IMR-90 (cell line): ENCODE results near the gene GLIS1. TPM values are rescaled to one million over a fixed set of nuclear protein-coding genes. Genes with fewer than 3 reads are reported as not detected.

Experiments used
- ATAC-seq: fragments of 200-7000 bp; cut with Tn5 transposase; 2 replicates; pipeline ENCODE4 v1.9.1; 2020; ENCODE audit warnings: low read depth, mild to moderate bottlenecking, moderate library complexity
- BruUV-seq: library from RNA; stranded (reverse); fragments of 400-500 nt; replicated peaks from 2 replicates; lab custom pipeline; 2021; lab: Mats Ljungman, UMichigan
- CTCF ChIA-PET: fragments of 300-600 bp; formaldehyde crosslinking; extraction: SDS; loops from one replicate; lab custom pipeline; 2021; ENCODE audit warnings: antibody characterized with exemption; lab: Yijun Ruan, JAX
- POLR2A ChIA-PET: fragments of 300-600 bp; sonication (Branson Sonifier 250); formaldehyde crosslinking; loops from one replicate; lab custom pipeline; 2022; ENCODE audit warnings: antibody characterized with exemption; ENCODE audit not compliant: unreplicated experiment; lab: Charles Lee
- DNase-seq: peaks from one replicate; pipeline ENCODE4 v3.0.0; 2013
- H2AFZ ChIP-seq: replicated peaks from 2 replicates; pipeline ENCODE3; 2013; ENCODE audit warnings: low read length, mild to moderate bottlenecking; ENCODE audit not compliant: poor library complexity
- H2AK5ac ChIP-seq: 2 replicates; pipeline ENCODE4 v1.6.1; 2013; ENCODE audit warnings: low read depth, low read length, inconsistent platforms
- H2AK9ac ChIP-seq: replicated peaks from 2 replicates; pipeline ENCODE3; 2013; ENCODE audit warnings: mild to moderate bottlenecking, low read depth, low read length, moderate library complexity; ENCODE audit not compliant: poor library complexity
- H2BK120ac ChIP-seq: 2 replicates; pipeline ENCODE4 v1.6.1; 2013; ENCODE audit warnings: low read depth, low read length, inconsistent platforms
- H2BK15ac ChIP-seq: 3 replicates; pipeline ENCODE4 v1.6.1; 2013; ENCODE audit warnings: low read depth, low read length, inconsistent platforms
- H2BK20ac ChIP-seq: 2 replicates; pipeline ENCODE4 v1.6.1; 2013; ENCODE audit warnings: low read depth, mild to moderate bottlenecking, inconsistent platforms, low read length, moderate library complexity
- H2BK5ac ChIP-seq: 2 replicates; pipeline ENCODE4 v1.6.1; 2013; ENCODE audit warnings: mild to moderate bottlenecking, low read depth, low read length, inconsistent platforms; ENCODE audit not compliant: poor library complexity, severe bottlenecking
- H3K14ac ChIP-seq: replicated peaks from 2 replicates; pipeline ENCODE4 v1.6.1; 2013; ENCODE audit warnings: low read depth, low read length, inconsistent platforms
- H3K18ac ChIP-seq: 2 replicates; pipeline ENCODE4 v1.6.1; 2013; ENCODE audit warnings: low read depth, low read length, control low read depth
- H3K23ac ChIP-seq: 2 replicates; pipeline ENCODE4 v1.6.1; 2013; ENCODE audit warnings: low read depth, low read length, inconsistent platforms
- H3K27ac ChIP-seq: 2 replicates; pipeline ENCODE4 v1.5.1; 2013; ENCODE audit warnings: mild to moderate bottlenecking, control low read depth, low read length; ENCODE audit not compliant: insufficient read depth
- H3K27me3 ChIP-seq: 2 replicates; pipeline ENCODE4 v1.6.1; 2013; ENCODE audit warnings: low read length; ENCODE audit not compliant: control insufficient read depth, insufficient read depth
- H3K36me3 ChIP-seq: 2 replicates; pipeline ENCODE4 v1.6.1; 2013; ENCODE audit warnings: low read length, mixed read lengths; ENCODE audit not compliant: control insufficient read depth, insufficient read depth
- H3K4ac ChIP-seq: 2 replicates; pipeline ENCODE4 v1.6.1; 2013; ENCODE audit warnings: low read depth, low read length, inconsistent platforms
- H3K4me1 ChIP-seq: 2 replicates; pipeline ENCODE4 v1.6.1; 2013; ENCODE audit warnings: low read length, mixed read lengths; ENCODE audit not compliant: control insufficient read depth, insufficient read depth
- H3K4me2 ChIP-seq: 2 replicates; pipeline ENCODE4 v1.6.1; 2013; ENCODE audit warnings: low read depth, mild to moderate bottlenecking, control low read depth, low read length, moderate library complexity
- H3K4me3 ChIP-seq: 2 replicates; pipeline ENCODE4 v1.5.1; 2013; ENCODE audit warnings: low read depth, mild to moderate bottlenecking, control low read depth, low read length, moderate library complexity; ENCODE audit not compliant: insufficient read depth
- H3K56ac ChIP-seq: 2 replicates; pipeline ENCODE4 v1.6.1; 2013; ENCODE audit warnings: low read length, inconsistent platforms; ENCODE audit not compliant: insufficient read depth; ENCODE audit errors: extremely low read depth
- H3K79me1 ChIP-seq, 2 experiments: 2 replicates each; pipeline ENCODE4 v1.6.1; 2013; ENCODE audit warnings: low read length in 2 of 2, inconsistent platforms in 1 of 2, low read depth in 1 of 2
- H3K9ac ChIP-seq: 2 replicates; pipeline ENCODE4 v1.6.1; 2013; ENCODE audit warnings: low read depth, low read length, control low read depth
- H3K9me1 ChIP-seq: 2 replicates; pipeline ENCODE4 v1.6.1; 2013; ENCODE audit warnings: low read length, inconsistent platforms; ENCODE audit not compliant: insufficient read depth
- H3K9me3 ChIP-seq: 2 replicates; pipeline ENCODE4 v1.6.1; 2013; ENCODE audit warnings: low read length; ENCODE audit not compliant: control insufficient read depth, insufficient read depth
- H4K20me1 ChIP-seq: 2 replicates; pipeline ENCODE4 v1.6.1; 2013; ENCODE audit warnings: low read length, inconsistent platforms; ENCODE audit not compliant: insufficient read depth
- H4K5ac ChIP-seq: 2 replicates; pipeline ENCODE4 v1.6.1; 2013; ENCODE audit warnings: mild to moderate bottlenecking, low read depth, low read length, control low read depth
- H4K8ac ChIP-seq, 2 experiments: 2 replicates each; pipeline ENCODE4 v1.6.1; 2013; ENCODE audit warnings: low read depth in 2 of 2, low read length in 2 of 2, control low read depth in 1 of 2, inconsistent platforms in 1 of 2
- H4K91ac ChIP-seq: 2 replicates; pipeline ENCODE4 v1.6.1; 2013; ENCODE audit warnings: low read depth, low read length, inconsistent platforms; ENCODE audit not compliant: insufficient read depth
- BHLHE40 ChIP-seq: fragments of 150-350 bp; IDR thresholded peaks from 2 replicates; pipeline ENCODE4 v1.6.1; 2016; ENCODE audit warnings: mild to moderate bottlenecking, low read depth, low read length
- CEBPB ChIP-seq: IDR thresholded peaks from 2 replicates; pipeline ENCODE4 v1.6.1; 2012; ENCODE audit warnings: low read depth, low read length, improper control_type of control experiment
- CHD1 ChIP-seq: IDR thresholded peaks from 2 replicates; pipeline ENCODE4 v1.6.1; 2012; ENCODE audit warnings: low read depth, low read length, improper control_type of control experiment
- FOS ChIP-seq: fragments of 150-350 bp; IDR thresholded peaks from 2 replicates; pipeline ENCODE4 v1.6.1; 2016; ENCODE audit warnings: low read depth, low read length
- MAFK ChIP-seq: IDR thresholded peaks from 2 replicates; pipeline ENCODE4 v1.6.1; 2012; ENCODE audit warnings: low read depth, low read length, improper control_type of control experiment
- MAZ ChIP-seq: IDR thresholded peaks from 2 replicates; pipeline ENCODE4 v1.6.1; 2012; ENCODE audit warnings: low read depth, mild to moderate bottlenecking, low read length, improper control_type of control experiment, moderate library complexity, borderline replicate concordance
- MXI1 ChIP-seq: IDR thresholded peaks from 2 replicates; pipeline ENCODE4 v1.6.1; 2012; ENCODE audit warnings: low read depth, mild to moderate bottlenecking, low read length, moderate library complexity, borderline replicate concordance
- NFE2L2 ChIP-seq: fragments of 150-350 bp; IDR thresholded peaks from 2 replicates; pipeline ENCODE4 v1.6.1; 2016; ENCODE audit warnings: low read depth, mild to moderate bottlenecking, low read length
- POLR2A ChIP-seq: IDR thresholded peaks from 2 replicates; pipeline ENCODE4 v1.6.1; 2012; ENCODE audit warnings: mild to moderate bottlenecking, low read depth, low read length
- RAD21 ChIP-seq: IDR thresholded peaks from 2 replicates; pipeline ENCODE4 v1.6.1; 2012; ENCODE audit warnings: low read length, improper control_type of control experiment
- RCOR1 ChIP-seq: IDR thresholded peaks from 2 replicates; pipeline ENCODE4 v1.6.1; 2012; ENCODE audit warnings: mild to moderate bottlenecking, low read length, improper control_type of control experiment; ENCODE audit not compliant: insufficient replicate concordance
- RFX5 ChIP-seq: IDR thresholded peaks from 2 replicates; pipeline ENCODE4 v1.8.0; 2012; ENCODE audit warnings: low read depth, mild to moderate bottlenecking, low read length, moderate library complexity
- SMC3 ChIP-seq: fragments of 150-350 bp; IDR thresholded peaks from 2 replicates; pipeline ENCODE4 v1.6.1; 2016; ENCODE audit warnings: low read depth, mild to moderate bottlenecking, antibody characterized with exemption, low read length, moderate library complexity
- WGBS, 2 experiments: methylation state at CpG; one replicate each; pipeline versions ENCODE4 v1.1.5 to v1.1.7; 2013; ENCODE audit warnings: missing lambda C conversion rate in 2 of 2; ENCODE audit not compliant: insufficient read length in 1 of 2; ENCODE audit errors: extremely low coverage in 2 of 2; 5-methylcytosine and 5-hydroxymethylcytosine counted together
- dilution Hi-C: fragments of 300-500 bp; cut with HindIII; formaldehyde crosslinking; loops from one replicate; pipeline ENCODE4 v1.14.3; 2018; ENCODE audit warnings: low sequenced_read_pairs; ENCODE audit not compliant: unreplicated experiment
- in situ Hi-C: fragments of 300-500 bp; cut with MboI; formaldehyde crosslinking; loops from 3 replicates; pipeline ENCODE4 v1.14.3; 2019; ENCODE audit warnings: low sequenced_read_pairs, inconsistent platforms, mixed read lengths
- intact Hi-C: fragments of 100-400 bp; cut with micrococcal nuclease; formaldehyde crosslinking; loops from 2 replicates; pipeline ENCODE4 v1.10.0; 2022
- polyA plus RNA-seq, 3 experiments: library from polyadenylated mRNA; depleted of rRNA; stranded (reverse); fragments of >200 nt; gene quantifications; 2 replicates each; pipeline ENCODE4 v1.2.3, GENCODE V29; 2012; ENCODE audit warnings: low replicate concordance in 1 of 3
- total RNA-seq: library from RNA; depleted of rRNA; stranded (reverse); fragments of >200 nt; gene quantifications from 2 replicates; pipeline ENCODE4 v1.2.3, GENCODE V29; 2012
- TF ChIP-seq, protein P1 (sequence below): conservative IDR thresholded peaks from 2 replicates; pipeline ENCODE4 v1.5.1; 2012; ENCODE audit warnings: mild to moderate bottlenecking, low read depth, low read length, improper control_type of control experiment
- TF ChIP-seq, protein P2 (sequence below): fragments of 150-350 bp; IDR thresholded peaks from 2 replicates; pipeline ENCODE4 v1.6.1; 2017; ENCODE audit warnings: mild to moderate bottlenecking, antibody characterized with exemption, low read length, low read depth

The GLIS1 gene
- total and polyA plus RNA-seq, 2 of the 4 experiments (the other 2 are of a cell fraction): 0.18 to 2.3 TPM

DNA sequence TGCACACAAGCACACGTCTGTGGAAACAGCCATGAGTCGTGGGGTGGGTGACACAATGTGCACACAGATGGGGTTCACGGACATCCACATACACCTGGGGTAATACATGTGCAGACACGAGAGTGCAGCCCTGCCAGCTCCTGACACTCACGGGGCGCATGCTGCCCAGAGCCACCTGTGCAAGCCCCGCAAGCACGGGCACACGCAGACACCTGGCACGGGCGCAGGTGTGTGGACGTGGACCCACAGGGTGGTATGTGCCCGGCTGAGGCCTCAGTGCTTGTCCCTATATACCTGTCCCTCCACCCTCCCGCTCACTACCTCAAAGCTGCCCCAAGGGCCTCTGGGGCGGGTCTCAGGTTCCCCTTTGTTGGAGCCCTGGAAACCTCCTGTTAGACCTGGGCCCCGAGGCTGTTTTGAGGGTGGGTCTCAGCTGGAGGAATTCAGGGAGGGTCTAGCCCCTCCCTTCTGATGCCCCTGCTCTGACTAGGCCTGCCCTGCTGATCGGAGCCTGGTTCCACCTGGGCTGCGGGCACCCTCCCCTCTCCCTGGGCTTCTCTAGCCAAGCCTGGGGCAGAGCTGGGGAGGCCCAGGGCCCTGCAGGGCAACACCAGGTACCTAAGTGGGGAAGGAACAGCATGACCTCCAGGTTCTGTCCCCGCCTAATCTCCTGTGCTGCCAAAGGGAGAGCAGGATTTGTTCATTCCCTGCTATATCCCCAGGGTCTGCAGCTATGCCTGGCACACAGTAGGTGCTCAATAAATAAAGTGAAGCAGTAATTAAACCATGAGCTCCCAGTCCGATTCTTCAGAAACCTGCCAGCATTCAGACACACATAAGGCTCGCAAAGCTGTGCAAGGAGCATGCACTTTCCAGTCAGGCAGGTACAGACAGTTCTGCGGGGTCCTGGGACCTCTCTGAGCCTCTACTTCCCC lies 230.6 kb downstream of the GLIS1 start:
- Histone ChIP-seq H3K14ac (no peak overlapping the region), H3K4me1 (peaks cover 5% of the 10 kb centered on the region), H4K8ac (no peak overlapping the region), H2AFZ (no peak overlapping the region), H4K5ac (no peak overlapping the region), H2BK20ac (no peak overlapping the region), H4K20me1 (no peaks in the 10 kb centered on the region), H3K4me3 (no peak overlapping the region), H2BK15ac (no peak overlapping the region), H3K23ac (no peak overlapping the region), H3K79me1 (no peaks in the 10 kb centered on the region), H2AK5ac (no peak overlapping the region), H2BK120ac (no peak overlapping the region), H2AK9ac (no peak overlapping the region), H3K27ac (no peak overlapping the region), H3K36me3 (no peaks in the 10 kb centered on the region), H3K4me2 (no peak overlapping the region), H3K4ac (no peak overlapping the region), H3K9me3 (no peaks in the 10 kb centered on the region), H3K18ac (no peak overlapping the region), H3K27me3 (peaks cover 2% of the 10 kb centered on the region; the same call in 1 of the 2 replicates), H3K9ac (no peak overlapping the region), H2BK5ac (no peak overlapping the region), H3K9me1 (no peaks in the 10 kb centered on the region), H3K56ac (no peak overlapping the region), H4K91ac (no peak overlapping the region)
- in situ Hi-C loops: no loop called here
- BruUV-seq: no TSS peak
- no peak for DNase-seq
- dilution Hi-C loops: no loop called here
- WGBS, 2 experiments: 93% methylated on average over 9 of the region's 22 CpGs; no CpG with 5 or more reads in 1 of the 2 experiments
- CTCF ChIA-PET: no interaction called here
- intact Hi-C loops: no loop called here
- no peak for ATAC-seq
- POLR2A ChIA-PET: no interaction called here
- TF ChIP-seq MAZ: no peak
- TF ChIP-seq RCOR1: no peak
- no peak for TF ChIP-seq MAFK
- TF ChIP-seq RFX5: no peak
- no peak for TF ChIP-seq POLR2A
- TF ChIP-seq MXI1: no peak
- TF ChIP-seq CEBPB: no peak
- TF ChIP-seq CHD1: no peak
- no peak for TF ChIP-seq NFE2L2
- TF ChIP-seq SMC3: no peak
- TF ChIP-seq FOS: no peak
- no peak for TF ChIP-seq RAD21
- TF ChIP-seq, protein P1, sequence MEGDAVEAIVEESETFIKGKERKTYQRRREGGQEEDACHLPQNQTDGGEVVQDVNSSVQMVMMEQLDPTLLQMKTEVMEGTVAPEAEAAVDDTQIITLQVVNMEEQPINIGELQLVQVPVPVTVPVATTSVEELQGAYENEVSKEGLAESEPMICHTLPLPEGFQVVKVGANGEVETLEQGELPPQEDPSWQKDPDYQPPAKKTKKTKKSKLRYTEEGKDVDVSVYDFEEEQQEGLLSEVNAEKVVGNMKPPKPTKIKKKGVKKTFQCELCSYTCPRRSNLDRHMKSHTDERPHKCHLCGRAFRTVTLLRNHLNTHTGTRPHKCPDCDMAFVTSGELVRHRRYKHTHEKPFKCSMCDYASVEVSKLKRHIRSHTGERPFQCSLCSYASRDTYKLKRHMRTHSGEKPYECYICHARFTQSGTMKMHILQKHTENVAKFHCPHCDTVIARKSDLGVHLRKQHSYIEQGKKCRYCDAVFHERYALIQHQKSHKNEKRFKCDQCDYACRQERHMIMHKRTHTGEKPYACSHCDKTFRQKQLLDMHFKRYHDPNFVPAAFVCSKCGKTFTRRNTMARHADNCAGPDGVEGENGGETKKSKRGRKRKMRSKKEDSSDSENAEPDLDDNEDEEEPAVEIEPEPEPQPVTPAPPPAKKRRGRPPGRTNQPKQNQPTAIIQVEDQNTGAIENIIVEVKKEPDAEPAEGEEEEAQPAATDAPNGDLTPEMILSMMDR: no peak
- TF ChIP-seq BHLHE40: no peak
- TF ChIP-seq, protein P2, sequence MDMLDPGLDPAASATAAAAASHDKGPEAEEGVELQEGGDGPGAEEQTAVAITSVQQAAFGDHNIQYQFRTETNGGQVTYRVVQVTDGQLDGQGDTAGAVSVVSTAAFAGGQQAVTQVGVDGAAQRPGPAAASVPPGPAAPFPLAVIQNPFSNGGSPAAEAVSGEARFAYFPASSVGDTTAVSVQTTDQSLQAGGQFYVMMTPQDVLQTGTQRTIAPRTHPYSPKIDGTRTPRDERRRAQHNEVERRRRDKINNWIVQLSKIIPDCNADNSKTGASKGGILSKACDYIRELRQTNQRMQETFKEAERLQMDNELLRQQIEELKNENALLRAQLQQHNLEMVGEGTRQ: no peak
